ENCODE results near the gene TEX264. TPM values are rescaled to one million over a fixed set of nuclear protein-coding genes. Genes with fewer than 3 reads are reported as not detected.
A peak's percentile ranks its signal among the peaks of the same experiment; 100 is the strongest.
"Not testable (repeated sequence)": the region's sequence is repeated elsewhere in the genome, so short reads cannot be mapped to it uniquely, and the experiment has no call there.

TEX264 gene, protein sequence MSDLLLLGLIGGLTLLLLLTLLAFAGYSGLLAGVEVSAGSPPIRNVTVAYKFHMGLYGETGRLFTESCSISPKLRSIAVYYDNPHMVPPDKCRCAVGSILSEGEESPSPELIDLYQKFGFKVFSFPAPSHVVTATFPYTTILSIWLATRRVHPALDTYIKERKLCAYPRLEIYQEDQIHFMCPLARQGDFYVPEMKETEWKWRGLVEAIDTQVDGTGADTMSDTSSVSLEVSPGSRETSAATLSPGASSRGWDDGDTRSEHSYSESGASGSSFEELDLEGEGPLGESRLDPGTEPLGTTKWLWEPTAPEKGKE
- 37.6 TPM for total RNA-seq

DNA sequence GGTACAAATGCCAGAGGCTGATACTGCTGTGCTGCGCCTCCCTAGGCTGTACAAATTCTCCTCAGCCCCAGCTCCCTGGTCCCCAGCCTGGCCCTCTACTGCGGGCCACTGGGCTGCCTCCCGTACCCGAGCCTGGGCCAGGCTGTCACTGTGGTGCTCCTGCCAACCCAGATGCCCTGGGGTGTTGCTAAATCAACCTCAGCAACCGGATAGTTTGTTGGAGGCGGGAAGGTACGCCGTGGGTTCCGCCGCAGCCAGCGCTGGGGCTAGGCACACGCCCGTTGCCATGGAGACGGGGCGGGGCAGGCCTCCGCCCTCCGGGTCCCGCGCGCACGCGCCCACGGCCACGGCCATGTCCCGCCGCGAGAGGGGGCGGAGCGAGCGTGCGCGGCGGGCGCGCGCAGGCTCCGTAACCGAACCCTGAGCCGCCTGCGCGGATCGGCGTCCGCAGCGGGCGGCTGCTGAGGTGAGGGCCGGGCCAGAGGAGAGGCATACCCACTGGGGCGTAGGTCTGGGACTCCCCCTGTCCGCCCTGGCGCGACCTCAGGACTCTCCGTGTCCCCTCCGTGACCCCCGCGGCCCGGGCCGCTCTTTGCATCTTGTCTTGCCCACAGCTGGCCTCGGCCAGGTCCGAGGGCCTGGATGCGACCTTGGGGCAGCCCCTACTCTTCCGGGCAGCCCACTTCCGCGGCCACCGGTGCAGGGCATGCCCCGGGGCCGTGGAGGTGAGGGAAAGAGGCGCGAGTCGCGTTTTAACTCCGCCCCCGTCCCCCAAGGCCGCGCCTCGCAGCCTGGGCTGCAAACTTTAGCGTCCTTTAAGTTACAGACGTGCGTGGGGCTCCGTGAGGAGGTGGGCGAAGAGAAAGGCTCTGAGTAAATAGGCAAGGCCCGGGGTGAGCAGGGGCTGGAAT is at the start of gene TEX264:
Gene TEX264 (plus strand): TSS at position 430 of the 911 bp plus-strand sequence. CDS start 3,053 bp downstream, outside the sequence.
- peak; percentile 94 for DNase-seq

DNA sequence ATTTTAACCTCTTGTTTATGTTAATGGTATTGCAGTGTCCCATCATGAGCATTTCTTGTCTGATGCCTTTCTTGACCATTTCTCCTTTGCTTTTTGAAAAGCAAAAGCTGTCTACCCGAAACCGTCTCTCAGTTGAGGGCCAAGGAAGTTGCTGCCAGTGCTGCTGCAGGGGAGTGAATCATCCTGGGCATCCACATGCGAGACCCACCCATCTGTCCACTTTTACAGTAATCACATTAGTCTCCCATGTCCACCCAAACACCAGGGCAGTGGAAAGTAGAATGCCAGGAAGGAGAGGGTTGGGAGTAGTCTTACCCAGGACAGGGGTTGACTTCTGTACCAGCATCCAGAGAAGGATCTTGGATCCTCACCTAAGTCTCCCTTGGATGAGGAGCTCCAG is 48.6 kb upstream of the TEX264 start:
- DNase-seq: no peak

DNA sequence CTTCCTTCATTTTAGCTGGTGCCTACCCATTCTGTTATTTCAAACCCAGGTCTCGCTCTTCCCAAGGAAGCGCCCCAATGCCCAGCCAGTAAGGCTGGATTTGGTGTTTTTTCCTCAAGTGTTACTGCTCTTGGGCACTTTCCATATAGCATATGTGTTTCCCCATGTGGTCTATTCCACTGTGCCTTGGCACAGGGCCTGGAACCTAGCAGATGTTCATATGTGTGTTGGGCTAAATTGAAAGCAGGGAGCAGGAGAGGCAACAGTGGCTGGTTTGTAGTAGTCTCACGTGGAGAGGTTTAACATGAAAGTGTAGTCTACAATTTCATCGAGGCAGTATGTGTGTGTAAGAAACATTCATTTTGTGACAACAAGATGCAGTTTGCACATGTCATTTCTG is 48.2 kb upstream of the TEX264 start:
- DNase-seq: peak; percentile 86

DNA sequence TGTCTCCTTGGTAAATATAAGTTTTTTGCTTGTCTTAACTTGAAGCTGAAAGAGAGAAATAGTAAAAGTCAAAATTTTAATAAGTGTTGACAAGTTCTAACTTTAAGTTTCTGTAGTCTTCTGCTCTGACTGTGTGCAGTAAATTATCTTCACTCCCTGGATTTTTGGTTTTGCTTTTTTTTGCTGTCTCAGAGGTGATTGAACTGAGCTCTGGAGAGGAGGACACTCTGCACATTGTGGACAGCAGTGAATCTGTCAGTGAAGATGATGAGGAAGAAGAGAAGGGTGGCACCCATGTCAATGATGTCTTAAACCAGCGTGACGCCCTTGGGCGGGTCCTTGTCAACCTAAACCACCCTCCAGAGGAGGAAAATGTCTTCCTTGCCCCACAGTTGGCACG is 40.5 kb upstream of the TEX264 start:
- no peak for DNase-seq

DNA sequence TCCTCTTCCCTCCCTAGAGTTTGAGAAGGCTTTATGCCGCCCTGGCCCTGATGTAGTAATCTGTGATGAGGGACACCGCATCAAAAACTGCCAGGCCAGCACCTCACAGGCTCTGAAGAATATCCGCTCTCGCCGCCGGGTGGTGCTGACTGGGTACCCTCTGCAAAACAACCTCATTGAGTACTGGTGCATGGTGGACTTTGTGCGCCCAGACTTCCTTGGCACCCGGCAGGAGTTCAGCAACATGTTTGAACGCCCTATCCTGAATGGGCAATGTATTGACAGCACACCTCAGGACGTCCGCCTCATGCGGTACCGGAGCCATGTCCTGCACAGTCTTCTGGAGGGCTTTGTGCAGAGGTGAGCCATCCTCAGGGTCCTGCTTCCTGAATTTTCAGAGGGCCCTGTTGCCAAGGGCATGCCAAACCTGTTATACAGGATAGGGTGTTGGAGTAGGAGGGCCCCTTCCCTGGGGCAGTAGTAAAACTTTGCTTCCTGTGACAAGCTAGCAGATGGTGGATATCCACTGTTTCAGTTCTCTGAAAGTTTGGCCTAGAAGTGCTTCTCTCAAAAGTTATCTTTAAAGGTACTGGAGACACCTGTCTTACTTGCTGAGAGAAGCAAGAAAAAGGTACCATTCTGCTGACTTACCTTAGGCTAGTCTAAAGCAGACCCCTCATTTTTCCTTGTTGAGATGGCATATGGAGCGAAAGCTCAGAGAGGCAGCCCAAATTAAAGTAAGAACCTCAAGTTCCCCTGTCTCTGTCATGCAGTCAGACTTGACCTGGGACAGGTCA is 33.7 kb upstream of the TEX264 start:
- DNase-seq: peak; percentile 20

DNA sequence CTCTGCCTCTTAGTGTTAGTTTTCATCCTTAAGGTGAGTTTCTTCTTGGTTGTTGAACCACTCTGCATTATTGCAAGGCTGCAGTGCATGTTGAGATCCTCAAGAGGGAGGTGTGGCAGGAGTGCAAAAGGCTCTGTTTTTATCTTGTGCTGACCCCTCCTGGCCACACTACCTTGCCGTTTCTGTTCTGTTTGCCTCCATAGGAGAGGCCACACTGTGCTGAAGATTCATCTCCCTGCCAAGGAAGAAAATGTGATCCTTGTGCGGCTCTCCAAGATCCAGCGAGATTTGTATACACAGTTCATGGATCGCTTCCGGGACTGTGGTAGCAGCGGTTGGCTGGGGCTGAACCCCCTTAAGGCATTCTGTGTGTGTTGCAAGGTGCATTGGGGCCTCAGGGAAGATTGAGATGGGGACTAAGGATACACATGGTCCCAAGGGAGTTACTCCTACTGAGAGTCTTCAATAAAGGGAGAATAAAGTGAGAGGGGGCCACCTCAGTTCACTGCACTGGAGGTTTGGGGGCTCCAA is 33.0 kb upstream of the TEX264 start:
- peak; percentile 37 for DNase-seq

DNA sequence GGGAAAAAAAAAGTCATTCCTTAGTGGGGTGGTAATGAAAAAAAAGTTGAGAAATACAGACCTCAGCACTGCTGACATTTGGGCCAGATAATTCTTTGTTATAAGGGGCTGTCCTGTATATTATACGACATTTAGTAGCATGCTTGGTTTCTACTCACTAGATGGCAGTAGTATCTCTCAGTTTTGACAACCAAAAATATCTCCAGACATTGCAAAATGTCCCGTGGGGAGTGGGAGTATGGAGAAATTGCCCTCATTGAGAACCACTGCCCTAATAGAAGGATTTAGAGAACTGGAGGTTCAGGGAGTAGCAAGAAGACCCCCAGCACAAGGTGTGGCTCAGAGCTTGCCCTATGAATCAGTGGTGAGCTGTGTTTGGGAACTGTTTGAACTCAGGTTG is 28.6 kb upstream of the TEX264 start:
- DNase-seq: no peak

DNA sequence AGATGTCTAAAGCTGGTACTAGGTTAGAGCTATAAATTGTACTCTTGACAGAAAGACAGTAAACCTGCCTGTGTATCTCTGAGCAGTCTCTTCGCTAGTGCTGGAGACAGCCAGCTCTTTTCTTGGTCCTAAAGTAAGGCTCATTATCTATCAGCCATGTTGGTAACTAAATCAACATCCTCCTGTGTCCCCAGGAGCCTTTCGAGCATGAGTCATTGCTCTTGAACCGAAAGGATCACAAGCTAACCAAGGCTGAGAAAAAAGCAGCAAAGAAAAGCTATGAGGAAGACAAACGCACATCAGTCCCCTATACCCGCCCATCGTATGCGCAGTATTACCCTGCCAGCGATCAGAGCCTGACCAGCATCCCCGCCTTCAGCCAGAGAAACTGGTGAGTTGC is 25.0 kb upstream of the TEX264 start:
- no peak for DNase-seq

DNA sequence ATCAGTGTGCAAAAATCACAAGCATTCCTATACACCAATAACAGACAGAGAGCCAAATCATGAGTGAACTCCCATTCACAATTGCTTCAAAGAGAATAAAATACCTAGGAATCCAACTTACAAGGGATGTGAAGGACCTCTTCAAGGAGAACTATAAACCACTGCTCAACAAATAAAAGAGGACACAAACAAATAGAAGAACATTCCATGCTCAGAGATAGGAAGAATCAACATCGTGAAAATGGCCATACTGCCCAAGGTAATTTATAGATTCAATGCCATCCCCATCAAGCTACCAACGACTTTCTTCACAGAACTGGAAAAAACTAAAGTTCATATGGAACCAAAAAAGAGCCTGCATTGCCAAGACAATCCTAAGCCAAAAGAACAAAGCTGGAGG is 18.9 kb upstream of the TEX264 start:
- not testable (repeated sequence) for DNase-seq

DNA sequence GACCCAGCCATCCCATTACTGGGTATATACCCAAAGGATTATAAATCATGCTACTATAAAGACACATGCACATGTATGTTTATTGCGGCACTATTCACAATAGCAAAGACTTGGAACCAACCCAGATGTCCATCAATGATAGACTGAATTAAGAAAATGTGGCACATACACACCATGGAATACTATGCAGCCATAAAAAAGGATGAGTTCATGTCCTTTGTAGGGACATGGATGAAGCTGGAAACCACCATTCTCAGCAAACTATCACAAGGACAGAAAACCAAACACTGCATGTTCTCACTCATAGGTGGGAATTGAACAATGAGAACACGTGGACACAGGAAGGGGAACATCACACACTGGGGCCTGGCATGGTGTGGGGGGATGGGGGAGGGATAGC is 17.6 kb upstream of the TEX264 start:
- DNase-seq: not testable (repeated sequence)

DNA sequence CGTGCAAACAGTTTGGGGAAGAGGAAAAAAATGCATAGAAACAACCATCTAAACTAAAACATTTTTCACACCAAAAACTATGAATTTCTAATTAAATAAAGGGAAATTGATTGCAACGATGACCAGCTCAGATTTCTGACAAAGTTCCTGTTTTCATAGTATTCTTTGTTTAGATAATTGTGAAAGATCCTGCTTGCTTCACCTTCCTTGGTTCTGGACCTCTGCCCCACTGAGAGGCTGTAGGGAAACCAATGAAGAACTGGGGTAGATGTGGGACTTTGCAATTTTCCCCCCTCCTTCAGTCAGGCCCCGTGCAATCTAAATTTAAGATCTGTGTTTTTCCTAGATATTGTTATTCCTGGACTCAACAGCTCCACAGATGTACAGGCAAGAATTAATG is 13.8 kb upstream of the TEX264 start:
- DNase-seq: no peak

DNA sequence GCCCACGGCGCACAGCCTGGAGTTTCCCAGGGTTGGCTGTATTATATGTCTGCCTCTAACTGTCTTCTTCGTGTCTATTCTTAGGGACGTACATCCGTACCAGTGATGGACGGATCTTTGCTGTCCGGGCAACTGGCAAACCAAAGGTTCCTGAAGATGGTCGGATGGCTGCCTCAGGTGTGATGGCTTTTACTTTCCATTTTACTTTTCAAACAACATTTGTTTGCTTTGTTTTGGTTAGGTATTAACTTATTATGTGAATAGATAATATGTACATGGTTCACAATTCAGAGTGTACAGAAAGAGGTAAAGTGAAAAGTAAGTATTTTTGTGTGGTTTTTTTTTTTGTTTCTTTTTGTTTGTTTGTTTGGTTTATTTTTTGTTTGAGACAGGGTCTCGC is 11.1 kb upstream of the TEX264 start:
- no peak for DNase-seq

DNA sequence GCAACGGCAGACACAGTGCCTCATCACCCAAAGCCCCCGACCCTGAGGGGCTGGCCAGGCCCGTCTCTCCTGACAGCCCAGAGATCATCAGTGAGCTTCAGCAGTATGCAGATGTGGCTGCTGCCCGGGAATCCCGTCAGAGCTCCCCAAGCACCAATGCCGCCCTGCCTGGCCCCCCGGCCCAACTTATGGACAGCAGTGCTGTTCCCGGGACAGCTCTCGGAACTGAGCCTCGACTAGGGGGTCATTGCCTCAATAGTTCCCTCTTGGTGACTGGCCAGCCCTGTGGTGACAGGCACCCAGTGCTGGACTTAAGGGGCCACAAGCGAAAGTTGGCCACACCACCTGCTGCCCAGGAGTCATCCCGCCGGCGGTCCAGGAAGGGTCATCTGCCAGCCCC is 8.6 kb upstream of the TEX264 start:
- no peak for DNase-seq

DNA sequence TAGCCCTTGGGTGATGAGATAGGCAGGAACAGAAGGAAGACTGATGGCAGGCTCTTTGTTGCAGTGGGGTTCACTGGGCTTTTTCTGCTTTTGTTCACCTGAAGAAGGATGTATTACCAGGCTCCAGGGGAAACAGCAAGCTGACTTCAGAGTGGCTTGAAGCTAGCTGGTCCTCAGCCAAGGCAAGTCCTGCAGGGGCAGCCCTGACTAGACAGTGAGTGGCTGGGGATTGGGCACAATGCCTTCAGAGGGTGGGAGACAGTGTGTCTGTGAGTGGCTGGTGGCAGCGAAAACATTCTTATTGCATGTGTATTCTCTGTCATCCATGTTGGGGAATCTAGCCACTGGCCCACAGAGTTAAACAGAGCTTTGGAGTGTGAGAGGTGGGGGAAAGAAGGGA is 2.3 kb upstream of the TEX264 start:
- DNase-seq: no peak

DNA sequence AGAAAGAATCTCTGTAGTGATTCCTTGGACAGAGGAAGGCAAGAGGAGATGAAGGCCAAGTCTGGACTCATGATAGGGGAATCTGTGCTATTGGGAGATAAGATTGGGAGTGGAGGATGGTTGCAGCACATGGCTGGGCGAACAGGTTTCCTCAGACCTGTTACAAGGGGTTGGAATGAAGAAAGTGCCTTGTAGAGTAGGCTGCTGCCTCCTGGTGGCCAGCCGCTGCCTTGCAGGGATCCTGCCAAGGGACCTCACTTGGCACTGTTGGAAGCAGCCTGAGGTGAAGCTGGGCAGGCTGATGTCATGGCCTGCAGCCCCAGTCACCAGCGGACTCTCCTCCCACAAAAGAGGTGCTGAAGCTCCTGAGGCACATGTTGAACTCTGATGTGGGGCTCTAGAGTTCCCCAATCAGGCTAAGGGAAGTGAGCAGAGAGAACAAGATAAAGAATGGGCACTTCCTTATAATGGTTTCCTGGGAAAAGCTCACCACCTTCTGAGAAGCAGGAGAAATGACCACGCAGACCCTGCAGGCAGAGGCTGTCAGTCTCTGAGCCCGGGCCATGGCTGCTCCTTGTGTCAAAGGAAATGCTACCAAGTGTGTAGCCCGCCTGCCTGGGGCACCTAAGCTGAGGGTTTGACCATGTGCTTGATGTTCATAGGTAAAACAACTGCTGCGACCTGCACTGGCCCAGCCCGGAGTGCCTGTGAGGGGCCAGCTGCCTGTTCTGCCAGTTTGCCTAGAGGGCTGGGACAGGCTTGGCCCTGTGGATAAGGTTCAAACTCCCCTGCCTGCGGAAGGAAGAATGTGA is 1.6 kb upstream of the TEX264 start:
- peak; percentile 85 for DNase-seq

DNA sequence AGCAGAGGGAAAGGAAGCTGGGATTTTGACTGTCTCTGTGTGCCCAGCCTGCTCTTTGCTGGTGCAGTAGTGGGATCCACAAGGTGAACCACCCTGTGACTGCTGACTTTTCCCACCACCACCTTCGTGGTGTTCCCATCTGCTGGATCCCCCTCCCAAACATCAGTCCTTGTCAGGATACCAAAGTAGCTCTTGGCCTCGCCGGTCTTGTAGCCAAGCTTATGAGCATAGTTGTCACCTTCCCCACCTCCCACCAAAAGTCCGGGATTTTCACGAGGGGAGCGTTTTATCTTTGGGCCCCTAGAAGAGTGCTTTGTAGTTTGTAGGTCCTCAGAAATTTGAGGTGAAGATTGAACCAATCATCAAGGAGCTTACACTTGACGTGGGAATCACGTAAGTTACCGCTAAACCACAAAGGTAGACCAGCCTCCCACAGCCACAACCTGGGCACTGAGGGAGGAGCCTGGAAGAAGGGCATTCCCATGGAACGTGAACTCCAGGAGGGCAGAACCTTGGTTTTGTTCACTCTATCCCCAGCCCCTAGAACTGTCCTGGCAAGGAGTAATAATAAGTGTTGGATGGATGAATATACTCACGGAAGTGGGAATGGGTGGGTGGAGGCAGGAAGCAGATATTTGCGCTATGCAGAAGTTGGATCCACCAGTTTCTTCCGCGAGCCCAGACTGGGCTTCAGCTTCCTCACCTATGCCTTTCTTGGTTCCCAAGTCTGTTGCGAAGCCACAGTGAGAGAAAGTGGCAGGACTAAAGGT is 814 bp upstream of the TEX264 start:
- no peak for DNase-seq

DNA sequence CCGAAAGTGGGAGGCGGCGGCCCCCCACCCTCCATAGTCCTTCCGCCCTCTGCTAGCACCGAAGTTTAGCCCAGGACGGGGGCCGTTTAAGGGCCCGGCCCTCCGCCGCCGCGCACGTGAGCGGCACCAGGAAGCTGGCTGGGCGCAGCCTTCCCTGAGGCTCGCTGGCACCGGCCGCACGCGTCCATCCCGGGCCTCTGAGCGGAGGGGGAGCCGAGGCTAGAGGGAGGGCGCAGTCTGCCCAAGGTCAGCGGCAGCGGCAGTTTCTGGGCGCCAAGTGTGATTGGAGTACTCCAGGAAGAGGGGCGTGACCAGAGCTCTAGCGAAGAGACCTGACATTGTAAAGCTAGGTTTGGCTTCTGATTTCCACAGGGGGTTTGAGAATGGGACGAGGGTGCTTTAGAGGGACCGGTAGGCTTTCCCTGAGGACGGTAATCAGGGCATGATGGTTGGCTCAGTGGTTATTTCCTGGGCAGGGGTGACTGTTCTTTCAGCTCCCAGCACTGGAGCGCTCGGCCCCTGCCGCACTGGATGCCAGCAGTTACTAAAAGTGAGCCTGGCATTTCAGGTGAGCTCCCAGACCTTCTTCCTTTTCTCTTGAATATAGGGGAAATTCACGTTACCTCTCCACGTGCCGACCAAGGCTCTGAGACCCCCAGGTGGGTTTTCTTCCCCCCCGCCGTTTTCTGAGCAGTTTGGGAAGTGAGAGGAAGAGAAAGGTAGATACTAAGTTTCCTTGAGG is 853 bp downstream of the TEX264 start:
- DNase-seq: peak; percentile 62

DNA sequence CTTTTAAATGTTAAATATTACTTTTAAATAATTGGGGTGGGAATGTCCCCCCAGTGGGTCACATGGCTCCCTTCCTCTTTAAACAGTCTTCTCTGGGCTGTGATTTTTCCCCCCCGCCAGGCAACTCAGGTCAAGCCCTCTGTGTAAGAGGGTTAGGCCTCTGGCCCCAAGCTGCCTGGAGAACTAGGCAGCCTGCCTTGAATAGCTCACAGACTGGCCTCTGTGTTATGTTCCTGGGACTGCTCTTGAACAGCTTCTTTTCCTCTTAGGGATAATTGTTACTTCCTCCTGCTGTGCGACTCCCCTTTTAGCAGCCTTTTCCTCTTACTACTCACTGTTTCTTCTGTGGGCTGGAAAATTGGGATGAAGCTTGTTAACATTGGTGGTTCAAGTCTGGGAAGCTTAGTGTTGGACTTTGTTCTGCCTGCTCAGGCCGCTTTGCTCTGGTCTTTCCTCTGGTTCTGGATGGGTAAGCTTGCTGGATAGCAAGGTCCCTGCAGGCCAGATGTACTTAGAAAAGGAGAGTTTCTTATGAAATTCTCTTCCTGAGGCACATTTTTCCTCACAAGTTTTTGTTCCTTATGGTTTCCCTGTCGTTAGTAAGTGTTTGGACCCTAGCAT is 2.2 kb downstream of the TEX264 start:
- DNase-seq: no peak
